ENCODE results near the gene TBX10.
"Not testable (repeated sequence)": the region's sequence is repeated elsewhere in the genome, so short reads cannot be mapped to it uniquely, and the experiment has no call there.

TBX10 gene

GRCh38 chr11:67645521-67646461 is 6.2 kb upstream of the TBX10 start:
- DNase-seq (ENCODE audit: low spot score), result no peak

DNA sequence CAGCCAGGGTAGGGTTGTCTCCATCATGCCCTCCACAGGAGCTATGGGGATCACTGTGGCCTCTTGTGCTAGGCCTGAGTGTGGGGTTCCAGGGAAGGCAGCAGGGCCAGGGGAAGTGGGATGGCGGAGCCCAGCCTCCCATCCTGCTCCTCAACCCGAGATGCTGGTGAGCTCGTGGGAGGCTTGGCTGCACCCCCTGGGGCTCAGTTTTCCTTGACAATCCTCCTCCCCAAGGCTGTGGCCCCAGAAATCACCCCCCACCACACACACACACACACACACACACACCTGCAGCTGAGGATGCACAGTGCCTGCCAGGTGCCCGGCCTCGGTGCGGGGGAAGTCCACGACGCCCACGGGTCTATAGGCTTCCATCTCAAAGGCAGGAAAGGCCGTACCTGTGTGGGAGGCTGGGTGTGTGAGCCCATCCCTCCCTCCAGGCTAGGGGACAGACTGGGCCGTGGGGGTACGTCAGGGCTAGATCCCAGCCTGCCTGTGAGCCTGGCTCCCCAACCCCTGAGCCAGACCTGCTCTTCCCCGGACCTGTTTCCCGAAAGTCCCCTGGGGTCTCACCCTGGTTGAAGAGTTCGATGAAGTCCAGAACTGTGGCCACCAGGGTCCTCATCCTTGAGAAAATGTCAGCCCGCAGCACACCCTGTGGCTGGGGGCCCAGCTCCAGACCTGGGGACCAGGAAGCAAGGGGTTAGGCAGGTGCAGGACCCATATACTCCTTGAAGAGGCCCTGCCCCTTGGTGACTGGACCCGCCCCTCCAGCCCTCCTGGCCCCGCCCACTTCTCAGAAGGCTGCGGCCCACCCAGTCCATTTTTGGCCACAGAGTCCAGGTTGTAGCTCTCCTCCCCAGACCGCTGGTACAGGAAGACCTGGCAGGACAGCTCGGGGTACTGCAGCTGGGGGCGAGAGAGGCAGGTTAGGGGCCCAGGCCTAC is 5.2 kb upstream of the TBX10 start:
- DNase-seq (ENCODE audit: low spot score), result peak; percentile 44

DNA sequence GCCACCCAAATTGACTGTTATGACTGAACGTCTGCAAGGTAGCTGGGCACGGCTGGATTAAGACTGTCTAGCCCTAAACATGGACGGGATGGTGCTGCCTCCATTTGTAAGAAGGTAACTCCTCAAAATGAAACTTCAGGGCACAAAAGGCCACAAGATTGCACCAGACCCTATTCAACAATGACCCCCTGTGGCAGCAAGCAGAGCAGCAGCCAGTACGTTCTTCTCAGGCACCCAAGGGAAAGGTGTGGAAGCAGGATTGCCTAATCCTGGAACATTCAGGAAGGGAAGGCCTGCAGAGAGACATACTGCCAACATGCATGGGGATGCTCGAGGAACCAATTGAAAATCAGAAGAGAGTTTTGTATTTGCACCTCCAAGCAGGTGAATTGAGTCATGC is 4.5 kb upstream of the TBX10 start:
- peak; percentile 39 for DNase-seq (ENCODE audit: low spot score)

- no peak for DNase-seq (ENCODE audit: low spot score)
These were observed 2.9 kb upstream of the TBX10 start for GRCh38 chr11:67642173-67643120.

GRCh38 chr11:67641338-67642172 is 2.0 kb upstream of the TBX10 start:
- peak; percentile 44 for DNase-seq (ENCODE audit: low spot score)

- peak; percentile 52 for DNase-seq (ENCODE audit: low spot score)
These were observed 1.3 kb upstream of the TBX10 start for GRCh38 chr11:67640758-67641337.

DNA sequence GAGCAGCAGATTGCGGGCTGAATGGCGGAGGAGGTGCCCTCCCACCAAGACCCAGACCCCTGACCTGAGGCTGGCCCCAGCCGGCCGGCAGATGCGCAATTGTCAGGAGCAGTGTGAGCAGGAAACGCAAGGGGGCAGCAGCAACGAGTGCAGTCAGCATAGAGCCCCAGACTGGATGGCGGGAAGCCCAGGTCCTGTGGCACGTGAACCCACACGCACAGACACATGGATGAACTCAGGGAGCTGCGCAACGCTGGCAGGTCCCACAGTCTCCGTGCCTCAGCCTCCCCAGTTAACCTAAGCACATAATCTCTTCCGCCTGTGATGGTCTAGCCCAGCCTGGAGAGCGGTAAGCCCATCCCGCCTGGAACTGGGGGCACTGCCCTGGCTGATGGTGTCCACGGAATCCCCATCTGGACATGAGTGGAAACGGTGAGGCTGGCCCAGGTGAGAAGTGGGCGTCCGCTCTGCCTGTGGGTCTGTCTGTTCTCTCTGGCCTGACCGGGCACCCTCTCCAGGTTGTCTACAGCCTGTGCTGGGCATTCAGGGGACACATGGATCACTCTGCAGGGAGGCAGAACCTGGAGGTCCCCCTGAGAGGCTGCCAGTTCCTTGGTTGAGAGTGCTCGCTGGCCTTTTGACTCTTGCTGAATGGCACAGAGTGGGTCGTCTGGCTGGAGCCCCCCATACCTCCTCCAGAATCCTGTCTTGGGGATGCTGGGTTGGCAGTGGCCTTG is 626 bp upstream of the TBX10 start:
- DNase-seq (ENCODE audit: low spot score), result peak; percentile 84

GRCh38 chr11:67638535-67639437 is 777 bp downstream of the TBX10 start:
- no peak for DNase-seq (ENCODE audit: low spot score)

DNA sequence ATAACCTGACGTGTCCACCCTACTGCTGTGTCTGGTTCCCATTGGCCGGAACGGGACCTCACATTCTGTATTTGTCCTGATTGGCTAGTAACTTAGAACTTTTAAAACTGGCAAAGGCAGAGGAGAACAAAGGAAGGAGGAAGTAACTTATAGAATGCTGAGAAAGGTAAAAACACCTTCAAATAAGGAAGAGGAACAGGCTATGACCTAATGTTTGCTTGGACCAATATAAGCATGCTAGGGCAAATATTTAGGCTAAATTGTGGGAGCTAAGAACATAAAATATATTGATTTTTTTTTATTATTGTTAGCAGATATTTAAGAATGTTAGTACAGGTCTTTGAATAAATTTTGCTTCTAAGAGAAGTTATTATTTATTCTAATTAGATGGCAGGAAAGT is 2.1 kb downstream of the TBX10 start:
- not testable (repeated sequence) for DNase-seq (ENCODE audit: low spot score)

GRCh38 chr11:67636962-67637361 is 2.6 kb downstream of the TBX10 start:
- no peak for DNase-seq (ENCODE audit: low spot score)

- DNase-seq (ENCODE audit: low spot score), result peak; percentile 31
These were observed 4.4 kb downstream of the TBX10 start for GRCh38 chr11:67635231-67635521.

DNA sequence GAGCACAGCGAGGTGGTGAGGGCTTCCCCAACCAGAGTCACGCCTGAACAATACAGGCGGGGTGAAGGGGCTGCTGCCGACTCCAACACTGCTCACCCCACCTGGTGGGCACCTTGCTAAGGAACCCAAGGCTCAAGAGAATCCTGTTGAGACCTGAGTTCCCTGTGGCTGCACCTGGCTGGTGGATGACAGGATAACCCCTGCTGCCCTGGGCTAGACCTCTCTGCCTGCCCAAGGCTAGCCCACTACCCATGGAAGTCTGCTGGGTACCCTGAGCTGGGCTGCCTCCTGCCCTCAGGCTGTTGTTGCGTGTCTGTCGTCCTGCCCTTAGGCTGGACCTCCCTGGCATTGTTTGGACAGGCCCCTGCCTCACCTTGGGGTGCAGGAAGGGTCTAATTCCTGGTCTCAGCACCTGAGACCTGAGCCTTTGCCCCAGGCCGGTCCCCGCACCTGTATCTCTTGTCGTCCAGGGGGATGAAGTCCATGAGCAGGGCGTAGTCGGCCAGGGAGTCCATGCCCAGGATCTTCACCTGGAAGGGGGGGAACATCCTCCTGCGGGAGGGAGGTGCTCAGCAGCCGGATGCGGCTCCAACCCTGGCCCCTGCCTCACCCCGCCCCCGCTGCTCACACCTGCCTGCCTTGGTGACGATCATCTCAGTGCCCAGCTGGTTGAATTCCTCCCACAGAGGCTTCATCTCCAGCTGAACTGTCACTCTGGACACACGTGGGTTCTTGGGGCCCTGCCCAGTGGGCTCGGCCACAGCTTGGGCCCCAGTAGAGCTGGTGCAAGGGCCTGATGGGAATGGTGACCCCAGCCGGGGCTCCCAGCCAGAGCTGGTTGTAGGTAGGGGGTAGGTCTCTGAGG is 5.0 kb downstream of the TBX10 start:
- DNase-seq (ENCODE audit: low spot score), result peak; percentile 44

- DNase-seq (ENCODE audit: low spot score), result peak; percentile 43
These were observed 5.7 kb downstream of the TBX10 start for GRCh38 chr11:67633758-67634365.

DNA sequence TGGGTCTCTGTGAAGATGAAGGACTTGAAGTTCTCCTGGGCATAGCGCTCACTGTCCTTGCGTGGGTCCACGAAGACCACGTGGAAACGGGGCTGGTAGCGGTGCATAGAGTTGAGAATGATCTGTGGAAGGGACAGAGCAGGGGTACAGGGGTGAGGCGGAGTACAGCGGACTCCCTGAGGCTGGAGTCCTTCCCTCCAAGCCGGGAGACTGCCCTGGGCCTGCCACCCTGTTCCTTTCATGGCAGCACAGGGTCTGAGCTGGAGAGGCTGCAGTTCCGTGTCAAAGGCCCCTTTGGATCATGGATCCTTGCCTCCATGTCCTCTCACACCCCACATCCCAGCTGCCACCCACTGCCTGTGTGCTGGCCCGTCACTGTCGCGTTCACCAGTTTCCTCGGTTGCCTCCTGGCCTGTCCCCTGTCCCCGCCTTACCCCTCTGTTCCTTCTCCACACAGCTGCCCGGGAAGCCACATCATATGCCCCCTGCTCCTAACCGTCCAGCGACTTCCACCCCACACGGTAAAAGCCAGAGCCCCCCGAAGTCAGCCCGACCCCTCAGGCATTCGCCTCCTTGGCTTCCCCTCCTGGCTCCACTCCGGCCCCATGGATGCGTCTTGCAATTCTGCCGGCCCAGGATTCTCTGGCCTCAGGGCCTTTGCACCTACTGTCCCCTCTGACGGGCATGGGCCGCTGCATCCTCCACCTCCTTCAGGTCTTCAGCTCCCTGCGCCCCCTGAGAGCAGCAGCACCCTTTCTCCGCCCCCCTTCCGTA is 6.4 kb downstream of the TBX10 start:
- no peak for DNase-seq (ENCODE audit: low spot score)

GRCh38 chr11:67632175-67632981 is 7.2 kb downstream of the TBX10 start:
- DNase-seq (ENCODE audit: low spot score), result peak; percentile 48

GRCh38 chr11:67631853-67632174 is 7.7 kb downstream of the TBX10 start:
- no peak for DNase-seq (ENCODE audit: low spot score)

All from ecto neural progenitor cell (in vitro differentiated cells).